ENCODE data around the gene ASTN2. TPM values are rescaled to one million over a fixed set of nuclear protein-coding genes. Genes with fewer than 3 reads are reported as not detected.

ASTN2 gene
- polyA plus RNA-seq, 1 donor from 2014 or later: 6.8 TPM

DNA sequence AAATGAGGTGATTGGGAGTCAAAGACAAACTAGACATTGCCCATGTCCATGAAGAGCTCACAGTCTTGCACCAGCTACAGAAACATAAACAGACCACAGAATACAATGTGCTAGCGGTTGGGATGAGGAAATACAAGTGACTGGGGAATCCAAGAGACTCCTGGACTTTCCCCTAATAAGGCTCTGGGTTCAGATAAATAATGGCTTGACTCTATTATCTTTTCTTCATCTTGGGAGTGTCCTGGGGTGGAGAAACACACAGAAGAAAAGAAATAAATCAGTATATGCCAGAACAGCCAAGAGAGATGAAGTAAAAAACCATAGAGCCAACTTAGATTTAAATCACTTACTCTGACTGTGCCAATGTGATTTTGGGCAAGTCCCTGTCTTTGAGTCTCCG is 1033.5 kb downstream of the ASTN2 start:
- Histone ChIP-seq H3K9me3 (ENCODE audit: low read length) (no peaks in the 10 kb centered on the region), H3K9ac (ENCODE audit: low read length) (no peak overlapping the region), H3K9me2 (ENCODE audit: insufficient read depth, low read length) (no peaks in the 10 kb centered on the region), H3K79me2 (replicated peaks; ENCODE audit: insufficient read depth, low read length) (no peaks in the 10 kb centered on the region), H3F3A (ENCODE audit: insufficient read depth, low read length, poor library complexity, severe bottlenecking) (no peaks in the 10 kb centered on the region), H3K4me3 (ENCODE audit: low read length) (no peak overlapping the region), H3K27ac (ENCODE audit: low read length) (no peak overlapping the region), H2AFZ (ENCODE audit: low read depth, low read length) (no peak overlapping the region), H3K36me3 (ENCODE audit: insufficient read depth, low read length) (no peaks in the 10 kb centered on the region), H3K4me2 (ENCODE audit: low read length) (no peak overlapping the region), H4K20me1 (ENCODE audit: insufficient read depth) (no peaks in the 10 kb centered on the region), H3K27me3 (ENCODE audit: insufficient read depth, low read depth, low read length) (no peaks in the 10 kb centered on the region)
- TF ChIP-seq EZH2 (IDR thresholded peaks at IDR 0.05; ENCODE audit: borderline replicate concordance, insufficient read depth, low read length, poor library complexity, severe bottlenecking) (no peak), EP300 (conservative IDR thresholded peaks at IDR 0.05; ENCODE audit: poor library complexity, severe bottlenecking) (no peak), POLR2AphosphoS5 (IDR thresholded peaks at IDR 0.05) (no peak), TAF1 (IDR thresholded peaks at IDR 0.05; ENCODE audit: low read depth) (no peak), SMC3 (conservative IDR thresholded peaks at IDR 0.05; ENCODE audit: poor library complexity) (no peak), RAD21 (conservative IDR thresholded peaks at IDR 0.05) (no peak), MXI1 (conservative IDR thresholded peaks at IDR 0.05; ENCODE audit: poor library complexity, severe bottlenecking) (no peak)
- TF ChIP-seq, protein P1, sequence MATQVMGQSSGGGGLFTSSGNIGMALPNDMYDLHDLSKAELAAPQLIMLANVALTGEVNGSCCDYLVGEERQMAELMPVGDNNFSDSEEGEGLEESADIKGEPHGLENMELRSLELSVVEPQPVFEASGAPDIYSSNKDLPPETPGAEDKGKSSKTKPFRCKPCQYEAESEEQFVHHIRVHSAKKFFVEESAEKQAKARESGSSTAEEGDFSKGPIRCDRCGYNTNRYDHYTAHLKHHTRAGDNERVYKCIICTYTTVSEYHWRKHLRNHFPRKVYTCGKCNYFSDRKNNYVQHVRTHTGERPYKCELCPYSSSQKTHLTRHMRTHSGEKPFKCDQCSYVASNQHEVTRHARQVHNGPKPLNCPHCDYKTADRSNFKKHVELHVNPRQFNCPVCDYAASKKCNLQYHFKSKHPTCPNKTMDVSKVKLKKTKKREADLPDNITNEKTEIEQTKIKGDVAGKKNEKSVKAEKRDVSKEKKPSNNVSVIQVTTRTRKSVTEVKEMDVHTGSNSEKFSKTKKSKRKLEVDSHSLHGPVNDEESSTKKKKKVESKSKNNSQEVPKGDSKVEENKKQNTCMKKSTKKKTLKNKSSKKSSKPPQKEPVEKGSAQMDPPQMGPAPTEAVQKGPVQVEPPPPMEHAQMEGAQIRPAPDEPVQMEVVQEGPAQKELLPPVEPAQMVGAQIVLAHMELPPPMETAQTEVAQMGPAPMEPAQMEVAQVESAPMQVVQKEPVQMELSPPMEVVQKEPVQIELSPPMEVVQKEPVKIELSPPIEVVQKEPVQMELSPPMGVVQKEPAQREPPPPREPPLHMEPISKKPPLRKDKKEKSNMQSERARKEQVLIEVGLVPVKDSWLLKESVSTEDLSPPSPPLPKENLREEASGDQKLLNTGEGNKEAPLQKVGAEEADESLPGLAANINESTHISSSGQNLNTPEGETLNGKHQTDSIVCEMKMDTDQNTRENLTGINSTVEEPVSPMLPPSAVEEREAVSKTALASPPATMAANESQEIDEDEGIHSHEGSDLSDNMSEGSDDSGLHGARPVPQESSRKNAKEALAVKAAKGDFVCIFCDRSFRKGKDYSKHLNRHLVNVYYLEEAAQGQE (IDR thresholded peaks at IDR 0.05; ENCODE audit: borderline replicate concordance): no peak
- TF ChIP-seq, protein P2, sequence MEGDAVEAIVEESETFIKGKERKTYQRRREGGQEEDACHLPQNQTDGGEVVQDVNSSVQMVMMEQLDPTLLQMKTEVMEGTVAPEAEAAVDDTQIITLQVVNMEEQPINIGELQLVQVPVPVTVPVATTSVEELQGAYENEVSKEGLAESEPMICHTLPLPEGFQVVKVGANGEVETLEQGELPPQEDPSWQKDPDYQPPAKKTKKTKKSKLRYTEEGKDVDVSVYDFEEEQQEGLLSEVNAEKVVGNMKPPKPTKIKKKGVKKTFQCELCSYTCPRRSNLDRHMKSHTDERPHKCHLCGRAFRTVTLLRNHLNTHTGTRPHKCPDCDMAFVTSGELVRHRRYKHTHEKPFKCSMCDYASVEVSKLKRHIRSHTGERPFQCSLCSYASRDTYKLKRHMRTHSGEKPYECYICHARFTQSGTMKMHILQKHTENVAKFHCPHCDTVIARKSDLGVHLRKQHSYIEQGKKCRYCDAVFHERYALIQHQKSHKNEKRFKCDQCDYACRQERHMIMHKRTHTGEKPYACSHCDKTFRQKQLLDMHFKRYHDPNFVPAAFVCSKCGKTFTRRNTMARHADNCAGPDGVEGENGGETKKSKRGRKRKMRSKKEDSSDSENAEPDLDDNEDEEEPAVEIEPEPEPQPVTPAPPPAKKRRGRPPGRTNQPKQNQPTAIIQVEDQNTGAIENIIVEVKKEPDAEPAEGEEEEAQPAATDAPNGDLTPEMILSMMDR (IDR thresholded peaks at IDR 0.05; ENCODE audit: poor library complexity, severe bottlenecking): no peak

DNA sequence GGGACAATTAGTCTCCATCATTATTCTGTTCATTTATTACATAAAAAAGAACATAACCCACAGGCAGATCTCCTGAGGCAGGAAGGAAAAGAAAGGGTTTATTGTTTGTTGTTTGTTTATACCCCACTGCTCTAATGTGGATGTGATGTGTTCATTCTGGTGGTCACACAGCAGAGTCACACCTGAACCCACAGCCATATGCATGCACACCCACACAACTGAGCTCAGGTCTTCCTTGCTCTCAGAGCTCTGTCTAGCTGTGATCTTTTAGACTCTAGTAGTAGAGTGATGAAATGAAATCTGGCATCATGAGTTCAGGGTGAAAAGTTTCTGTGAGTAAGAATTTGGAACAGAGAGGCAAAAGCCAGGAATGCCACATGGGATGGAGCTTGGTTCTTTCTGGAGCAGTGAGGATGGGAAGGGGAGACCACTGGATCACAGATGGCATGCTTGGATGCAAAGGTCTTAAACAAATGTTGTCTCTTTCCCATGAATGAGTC is 1034.3 kb downstream of the ASTN2 start:
- no peak overlapping the region for H3K27ac ChIP-seq (ENCODE audit: low read length)
- no peak overlapping the region for H3K9ac ChIP-seq (ENCODE audit: low read length)
- H2AFZ ChIP-seq (ENCODE audit: low read depth, low read length): no peak overlapping the region
- no peaks in the 10 kb centered on the region for H3K79me2 ChIP-seq (replicated peaks; ENCODE audit: insufficient read depth, low read length)
- H4K20me1 ChIP-seq (ENCODE audit: insufficient read depth): no peaks in the 10 kb centered on the region
- H3F3A ChIP-seq (ENCODE audit: insufficient read depth, low read length, poor library complexity, severe bottlenecking): no peaks in the 10 kb centered on the region
- no peak for TF ChIP-seq RAD21 (conservative IDR thresholded peaks at IDR 0.05)
- no peak for TF ChIP-seq EZH2 (IDR thresholded peaks at IDR 0.05; ENCODE audit: borderline replicate concordance, insufficient read depth, low read length, poor library complexity, severe bottlenecking)
- TF ChIP-seq EP300 (conservative IDR thresholded peaks at IDR 0.05; ENCODE audit: poor library complexity, severe bottlenecking): no peak
- no peak for TF ChIP-seq POLR2AphosphoS5 (IDR thresholded peaks at IDR 0.05)
- TF ChIP-seq MXI1 (conservative IDR thresholded peaks at IDR 0.05; ENCODE audit: poor library complexity, severe bottlenecking): no peak
- TF ChIP-seq, protein P1 (IDR thresholded peaks at IDR 0.05; ENCODE audit: borderline replicate concordance): no peak
- TF ChIP-seq TAF1 (IDR thresholded peaks at IDR 0.05; ENCODE audit: low read depth): no peak
- TF ChIP-seq SMC3 (conservative IDR thresholded peaks at IDR 0.05; ENCODE audit: poor library complexity): no peak
- TF ChIP-seq, protein P2 (IDR thresholded peaks at IDR 0.05; ENCODE audit: poor library complexity, severe bottlenecking): no peak
- H3K9me3 ChIP-seq (ENCODE audit: low read length): no peaks in the 10 kb centered on the region
- H3K4me2 ChIP-seq (ENCODE audit: low read length): no peak overlapping the region
- no peak overlapping the region for H3K4me3 ChIP-seq (ENCODE audit: low read length)
- H3K9me2 ChIP-seq (ENCODE audit: insufficient read depth, low read length): no peaks in the 10 kb centered on the region
- no peaks in the 10 kb centered on the region for H3K36me3 ChIP-seq (ENCODE audit: insufficient read depth, low read length)
- H3K27me3 ChIP-seq (ENCODE audit: insufficient read depth, low read depth, low read length): no peaks in the 10 kb centered on the region
